GM12878 (cell line): Measurements from ENCODE around the gene PIP4K2A. TPM values are rescaled to one million over a fixed set of nuclear protein-coding genes. Genes with fewer than 3 reads are reported as not detected.

Experiments used
- CHD2 ChIP-seq: IDR thresholded peaks from 2 replicates; pipeline ENCODE4 v1.6.1; 2011; ENCODE audit warnings: low read depth, low read length, improper control_type of control experiment, borderline replicate concordance
- EP300 ChIP-seq, 2 experiments: fragments of 150-350 bp in 1 of 2; IDR thresholded peaks; 2 replicates each; pipeline ENCODE4 v1.6.1; 2011 to 2012; ENCODE audit warnings: low read depth in 2 of 2, low read length in 2 of 2, borderline replicate concordance in 1 of 2, improper control_type of control experiment in 1 of 2, inconsistent platforms in 1 of 2; ENCODE audit not compliant: control insufficient read depth in 1 of 2
- FOXM1 ChIP-seq: IDR thresholded peaks from 2 replicates; pipeline ENCODE4 v1.6.1; 2012; ENCODE audit warnings: low read depth, mild to moderate bottlenecking, inconsistent platforms, low read length, moderate library complexity
- HDAC2 ChIP-seq: fragments of 200-600 bp; sonication (generic); IDR thresholded peaks from 2 replicates; pipeline ENCODE4 v1.6.1; 2017
- HDGF ChIP-seq: fragments of 450-650 bp; IDR thresholded peaks from 2 replicates; pipeline ENCODE4 v1.6.1; 2016; ENCODE audit warnings: antibody characterized with exemption
- JUND ChIP-seq: IDR thresholded peaks from 2 replicates; pipeline ENCODE4 v1.6.1; 2012; ENCODE audit warnings: low read depth, mild to moderate bottlenecking, low read length, improper control_type of control experiment, moderate library complexity
- LARP7 ChIP-seq: fragments of 450-650 bp; IDR thresholded peaks from 2 replicates; pipeline ENCODE4 v1.6.1; 2017; ENCODE audit warnings: mild to moderate bottlenecking
- MEF2B ChIP-seq: fragments of 450-650 bp; IDR thresholded peaks from 2 replicates; pipeline ENCODE4 v1.6.1; 2018; ENCODE audit warnings: mild to moderate bottlenecking, moderate library complexity; ENCODE audit not compliant: partially characterized antibody, poor library complexity, severe bottlenecking
- NR2C1 ChIP-seq: fragments of 450-650 bp; IDR thresholded peaks from 2 replicates; pipeline ENCODE4 v1.6.1; 2017; ENCODE audit warnings: antibody characterized with exemption, mild to moderate bottlenecking, moderate library complexity
- NRF1 ChIP-seq: conservative IDR thresholded peaks from 2 replicates; pipeline ENCODE4 v1.6.1; 2011; ENCODE audit warnings: mild to moderate bottlenecking, low read depth, low read length, improper control_type of control experiment
- PBX3 ChIP-seq: IDR thresholded peaks from 2 replicates; pipeline ENCODE4 v1.6.1; 2011; ENCODE audit warnings: mild to moderate bottlenecking, low read depth, low read length, moderate library complexity; ENCODE audit not compliant: insufficient replicate concordance
- PML ChIP-seq: IDR thresholded peaks from 2 replicates; pipeline ENCODE4 v1.6.1; 2012; ENCODE audit warnings: low read length, inconsistent platforms
- POLR2A ChIP-seq: IDR thresholded peaks from 2 replicates; pipeline ENCODE4 v1.6.1; 2011; ENCODE audit warnings: low read depth, mild to moderate bottlenecking, low read length
- POU2F2 ChIP-seq: IDR thresholded peaks from 3 replicates; pipeline ENCODE4 v1.6.1; 2011; ENCODE audit warnings: low read depth, mild to moderate bottlenecking, low read length, borderline replicate concordance
- RFX5 ChIP-seq: IDR thresholded peaks from 2 replicates; pipeline ENCODE4 v1.6.1; 2011; ENCODE audit warnings: low read depth, low read length, improper control_type of control experiment
- SMAD5 ChIP-seq: IDR thresholded peaks from 2 replicates; pipeline ENCODE4 v1.6.1; 2016; ENCODE audit warnings: antibody characterized with exemption, low read depth
- SRF ChIP-seq, 2 experiments: IDR thresholded peaks; 2 replicates each; pipeline ENCODE4 v1.6.1; 2011; ENCODE audit warnings: low read depth in 2 of 2, low read length in 2 of 2, mild to moderate bottlenecking in 1 of 2, moderate library complexity in 1 of 2
- SUPT20H ChIP-seq: IDR thresholded peaks from 2 replicates; pipeline ENCODE4 v1.6.1; 2011; ENCODE audit warnings: low read depth, mild to moderate bottlenecking, low read length, moderate library complexity, borderline replicate concordance; ENCODE audit not compliant: control insufficient read depth
- USF1 ChIP-seq: IDR thresholded peaks from 2 replicates; pipeline ENCODE4 v1.6.1; 2011; ENCODE audit warnings: borderline replicate concordance, low read depth, mild to moderate bottlenecking, moderate library complexity, mixed read lengths, low read length; ENCODE audit not compliant: insufficient read depth; ENCODE audit errors: extremely low read length
- ZBED1 ChIP-seq: IDR thresholded peaks from 2 replicates; pipeline ENCODE4 v1.6.1; 2016; ENCODE audit warnings: borderline replicate concordance
- ZNF207 ChIP-seq: fragments of 450-650 bp; IDR thresholded peaks from 2 replicates; pipeline ENCODE4 v1.6.1; 2014; ENCODE audit warnings: antibody characterized with exemption, mild to moderate bottlenecking, borderline replicate concordance
- ZNF24 ChIP-seq: fragments of 450-650 bp; IDR thresholded peaks from 2 replicates; pipeline ENCODE4 v1.6.1; 2017; ENCODE audit warnings: antibody characterized with exemption, mild to moderate bottlenecking
- ZSCAN29 ChIP-seq: fragments of 450-650 bp; IDR thresholded peaks from 2 replicates; pipeline ENCODE4 v1.6.1; 2017; ENCODE audit warnings: mild to moderate bottlenecking, moderate library complexity
- polyA plus RNA-seq, 11 experiments: library from polyadenylated mRNA; depleted of rRNA in 4 of 11; unstranded in 6 of 11; stranded (reverse) in 5 of 11; fragments of >200 nt; fragmentation: Nextera tagmentation in 4 of 11; fragmentation: Illumina TruSeq in 1 of 11; extraction: Ambion mirVana in 4 of 11; extraction: Trizol in 1 of 11; gene quantifications; 1 replicate in 1 of 11; 2 replicates in 10 of 11; pipeline versions ENCODE4 v1.2.1 to v1.2.3, GENCODE V29; 2011 to 2016; ENCODE audit warnings: inconsistent platforms in 2 of 11, missing spikeins in 2 of 11, low read depth in 1 of 11
- total RNA-seq, 4 experiments: library from RNA; depleted of rRNA in 3 of 4; stranded (reverse); fragments of >200 nt in 3 of 4; fragmentation: Illumina TruSeq in 1 of 4; extraction: Trizol in 1 of 4; gene quantifications; 2 replicates each; pipeline versions ENCODE4 v1.2.1 to v1.2.3, GENCODE V29; 2013 to 2021
- TF ChIP-seq, protein P1 (sequence below): fragments of 450-650 bp; formaldehyde crosslinking; IDR thresholded peaks from 2 replicates; pipeline ENCODE4 v1.4.0; 2020; ENCODE audit warnings: mild to moderate bottlenecking, moderate library complexity
- TF ChIP-seq, protein P2 (sequence below), 3 experiments: IDR thresholded peaks in 2 of 3; conservative IDR thresholded peaks in 1 of 3; 2 replicates each; pipeline ENCODE4 v1.5.1; 2011; ENCODE audit warnings: low read depth in 3 of 3, low read length in 3 of 3, mild to moderate bottlenecking in 3 of 3, control low read depth in 2 of 3, moderate library complexity in 2 of 3, inconsistent platforms in 1 of 3, mixed read lengths in 1 of 3; ENCODE audit not compliant: control insufficient read depth in 2 of 3, insufficient read depth in 1 of 3; ENCODE audit errors: extremely low read depth in 1 of 3

The PIP4K2A gene
- total and polyA plus RNA-seq, 10 of the 15 experiments (the other 5 are each of a cell fraction or from before 2014, with no cell fraction given) = 54.3 to 139 (median 84.4) TPM

DNA sequence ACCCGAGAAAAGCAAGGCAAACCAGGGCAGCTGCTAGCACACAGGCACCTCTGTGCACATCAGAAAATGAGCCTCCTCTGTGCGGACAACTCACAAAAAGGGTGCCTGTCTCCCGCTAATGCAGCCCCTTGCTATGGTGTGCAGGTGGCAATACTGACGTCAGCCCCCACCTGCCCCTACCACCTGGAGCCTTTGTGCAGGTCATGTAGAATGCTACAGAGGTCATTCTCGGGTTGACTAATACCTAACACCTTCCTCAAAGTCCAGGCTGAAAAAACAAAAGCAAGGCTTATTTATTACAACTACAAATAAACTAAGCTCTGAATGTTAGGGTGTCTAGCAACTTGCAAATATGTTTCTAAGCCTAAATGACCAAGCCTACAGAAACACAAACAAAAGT is 13.9 kb downstream of the PIP4K2A start (continued):
- no peak for TF ChIP-seq ZNF24
- no peak for TF ChIP-seq ZBED1
- TF ChIP-seq SUPT20H = no peak
- TF ChIP-seq MEF2B = no peak
- no peak for TF ChIP-seq SMAD5
- TF ChIP-seq, protein P1, sequence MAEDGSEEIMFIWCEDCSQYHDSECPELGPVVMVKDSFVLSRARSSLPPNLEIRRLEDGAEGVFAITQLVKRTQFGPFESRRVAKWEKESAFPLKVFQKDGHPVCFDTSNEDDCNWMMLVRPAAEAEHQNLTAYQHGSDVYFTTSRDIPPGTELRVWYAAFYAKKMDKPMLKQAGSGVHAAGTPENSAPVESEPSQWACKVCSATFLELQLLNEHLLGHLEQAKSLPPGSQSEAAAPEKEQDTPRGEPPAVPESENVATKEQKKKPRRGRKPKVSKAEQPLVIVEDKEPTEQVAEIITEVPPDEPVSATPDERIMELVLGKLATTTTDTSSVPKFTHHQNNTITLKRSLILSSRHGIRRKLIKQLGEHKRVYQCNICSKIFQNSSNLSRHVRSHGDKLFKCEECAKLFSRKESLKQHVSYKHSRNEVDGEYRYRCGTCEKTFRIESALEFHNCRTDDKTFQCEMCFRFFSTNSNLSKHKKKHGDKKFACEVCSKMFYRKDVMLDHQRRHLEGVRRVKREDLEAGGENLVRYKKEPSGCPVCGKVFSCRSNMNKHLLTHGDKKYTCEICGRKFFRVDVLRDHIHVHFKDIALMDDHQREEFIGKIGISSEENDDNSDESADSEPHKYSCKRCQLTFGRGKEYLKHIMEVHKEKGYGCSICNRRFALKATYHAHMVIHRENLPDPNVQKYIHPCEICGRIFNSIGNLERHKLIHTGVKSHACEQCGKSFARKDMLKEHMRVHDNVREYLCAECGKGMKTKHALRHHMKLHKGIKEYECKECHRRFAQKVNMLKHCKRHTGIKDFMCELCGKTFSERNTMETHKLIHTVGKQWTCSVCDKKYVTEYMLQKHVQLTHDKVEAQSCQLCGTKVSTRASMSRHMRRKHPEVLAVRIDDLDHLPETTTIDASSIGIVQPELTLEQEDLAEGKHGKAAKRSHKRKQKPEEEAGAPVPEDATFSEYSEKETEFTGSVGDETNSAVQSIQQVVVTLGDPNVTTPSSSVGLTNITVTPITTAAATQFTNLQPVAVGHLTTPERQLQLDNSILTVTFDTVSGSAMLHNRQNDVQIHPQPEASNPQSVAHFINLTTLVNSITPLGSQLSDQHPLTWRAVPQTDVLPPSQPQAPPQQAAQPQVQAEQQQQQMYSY (CRISPR knock-in tag) = no peak
- 0 out of 2 replicates have a peak, but pooled peaks have one; percentile 36 for TF ChIP-seq FOXM1
- TF ChIP-seq POU2F2 = no peak
- TF ChIP-seq JUND = peak; percentile 50; the same call in 1 of the 2 replicates
- no peak for TF ChIP-seq RFX5
- peak; percentile 45 for TF ChIP-seq NR2C1
- no peak for TF ChIP-seq SRF (IDR thresholded peaks at IDR 0.05; ENCODE audit: low read depth in 2 of 2, low read length in 2 of 2)
- no peak for TF ChIP-seq ZSCAN29
- TF ChIP-seq CHD2 = 0 out of 2 replicates have a peak, but pooled peaks have one; percentile 23
- TF ChIP-seq ZNF207 = no peak
- peak; percentile 43 to 74; a peak in 3 of 4 replicates for TF ChIP-seq EP300 (IDR thresholded peaks at IDR 0.05; ENCODE audit: borderline replicate concordance in 1 of 2, control insufficient read depth in 1 of 2, low read depth in 2 of 2, low read length in 2 of 2)
- no peak for TF ChIP-seq NRF1
- no peak for TF ChIP-seq HDAC2
- no peak for TF ChIP-seq LARP7
- no peak for TF ChIP-seq PBX3
- no peak for TF ChIP-seq USF1
- TF ChIP-seq, protein P2, sequence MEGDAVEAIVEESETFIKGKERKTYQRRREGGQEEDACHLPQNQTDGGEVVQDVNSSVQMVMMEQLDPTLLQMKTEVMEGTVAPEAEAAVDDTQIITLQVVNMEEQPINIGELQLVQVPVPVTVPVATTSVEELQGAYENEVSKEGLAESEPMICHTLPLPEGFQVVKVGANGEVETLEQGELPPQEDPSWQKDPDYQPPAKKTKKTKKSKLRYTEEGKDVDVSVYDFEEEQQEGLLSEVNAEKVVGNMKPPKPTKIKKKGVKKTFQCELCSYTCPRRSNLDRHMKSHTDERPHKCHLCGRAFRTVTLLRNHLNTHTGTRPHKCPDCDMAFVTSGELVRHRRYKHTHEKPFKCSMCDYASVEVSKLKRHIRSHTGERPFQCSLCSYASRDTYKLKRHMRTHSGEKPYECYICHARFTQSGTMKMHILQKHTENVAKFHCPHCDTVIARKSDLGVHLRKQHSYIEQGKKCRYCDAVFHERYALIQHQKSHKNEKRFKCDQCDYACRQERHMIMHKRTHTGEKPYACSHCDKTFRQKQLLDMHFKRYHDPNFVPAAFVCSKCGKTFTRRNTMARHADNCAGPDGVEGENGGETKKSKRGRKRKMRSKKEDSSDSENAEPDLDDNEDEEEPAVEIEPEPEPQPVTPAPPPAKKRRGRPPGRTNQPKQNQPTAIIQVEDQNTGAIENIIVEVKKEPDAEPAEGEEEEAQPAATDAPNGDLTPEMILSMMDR (IDR thresholded peaks at IDR 0.05 in 2 of 3, conservative IDR thresholded peaks at IDR 0.05 in 1 of 3; ENCODE audit: control insufficient read depth in 2 of 3, extremely low read depth in 1 of 3, insufficient read depth in 1 of 3, low read depth in 3 of 3, low read length in 3 of 3) = no peak
- no peak for TF ChIP-seq PML
- no peak for TF ChIP-seq HDGF
- peak; percentile 35; the same call in 1 of the 2 replicates for TF ChIP-seq POLR2A
